GM19463 (cell line): Measurements from ENCODE around the gene CD151.
A peak's percentile ranks its signal among the peaks of the same experiment; 100 is the strongest.

Experiments
- ATAC-seq: cut with Tn5 transposase; IDR thresholded peaks from one replicate; pipeline ENCODE4 v1.9.1; 2021; ENCODE audit warnings: mild to moderate bottlenecking, moderate library complexity; ENCODE audit not compliant: unreplicated experiment

Gene CD151

GRCh38 chr11:841981-842369, 9.2 kb downstream of the CD151 start:
- ATAC-seq: peak; percentile 20

GRCh38 chr11:842370-843002, 9.7 kb downstream of the CD151 start, which contains the start of the genes POLR2L and TSPAN4:
Gene POLR2L, minus strand, starts transcription at chr11:842529. Its CDS starts 21 bp downstream, at chr11:842508.
Gene TSPAN4, plus strand, starts transcription at chr11:842852. Its CDS starts 7,453 bp downstream, at chr11:850305.
- peak; percentile 61 for ATAC-seq

GRCh38 chr11:843086-843734, 10.5 kb downstream of the CD151 start:
- peak; percentile 3 for ATAC-seq

- ATAC-seq: no peak
These were observed 11.3 kb downstream of the CD151 start for GRCh38 chr11:843818-844692.

GRCh38 chr11:844693-845644, 12.2 kb downstream of the CD151 start:
- ATAC-seq: no peak

GRCh38 chr11:845872-846495, 13.2 kb downstream of the CD151 start:
- no peak for ATAC-seq

- no peak for ATAC-seq
These were observed 13.8 kb downstream of the CD151 start for GRCh38 chr11:846496-847098.

GRCh38 chr11:847876-848275, 15.1 kb downstream of the CD151 start:
- no peak for ATAC-seq

- no peak for ATAC-seq
These were observed 15.7 kb downstream of the CD151 start for GRCh38 chr11:848380-848931.

- no peak for ATAC-seq
These were observed 16.5 kb downstream of the CD151 start for GRCh38 chr11:849104-849824.

- no peak for ATAC-seq
These were observed 17.4 kb downstream of the CD151 start for GRCh38 chr11:849951-850774.

- ATAC-seq: no peak
These were observed 18.3 kb downstream of the CD151 start for GRCh38 chr11:850775-851763.

- no peak for ATAC-seq
These were observed 20.0 kb downstream of the CD151 start for GRCh38 chr11:852762-853161.

- no peak for ATAC-seq
These were observed 21.1 kb downstream of the CD151 start for GRCh38 chr11:853682-854448.

GRCh38 chr11:854601-855329, 22.0 kb downstream of the CD151 start:
- no peak for ATAC-seq
